ENCODE results near the gene RAB11FIP2. TPM values are rescaled to one million over a fixed set of nuclear protein-coding genes. Genes with fewer than 3 reads are reported as not detected.

The RAB11FIP2 gene
- total RNA-seq, 1 experiment from 2014 or later, result 18.4 TPM

GRCh38 chr10:118020365-118020764 is 26.4 kb downstream of the RAB11FIP2 start:
- Histone ChIP-seq H3K14ac (ENCODE audit: insufficient read depth, low read length) (no peak overlapping the region), H2BK12ac (ENCODE audit: insufficient read length, low read depth, low read length) (no peak overlapping the region), H3K27ac (ENCODE audit: insufficient read length, low read depth, low read length) (no peak overlapping the region), H2BK20ac (ENCODE audit: low read depth, low read length, poor library complexity, severe bottlenecking) (no peak overlapping the region), H3K23me2 (ENCODE audit: insufficient read length, low read depth, low read length, poor library complexity, severe bottlenecking) (no peaks in the 10 kb centered on the region), H3K4me2 (ENCODE audit: insufficient read depth, insufficient read length, low read length) (no peak overlapping the region), H3K79me1 (ENCODE audit: insufficient read depth, low read depth, low read length, poor library complexity, severe bottlenecking) (no peaks in the 10 kb centered on the region), H3K18ac (ENCODE audit: insufficient read length, low read depth, low read length) (no peak overlapping the region), H3K23ac (ENCODE audit: insufficient read length, low read depth, low read length) (no peak overlapping the region), H3K4me1 (ENCODE audit: insufficient read depth, low read length) (peaks cover 6% of the 10 kb centered on the region), H3T11ph (ENCODE audit: low read length) (no peak overlapping the region), H2AFZ (ENCODE audit: low read length) (no peak overlapping the region), H3K9ac (ENCODE audit: extremely low read depth, insufficient read length, low read length) (no peak overlapping the region), H3K79me2 (ENCODE audit: insufficient read depth, low read length) (no peaks in the 10 kb centered on the region), H4K5ac (ENCODE audit: insufficient read length, low read depth, low read length) (no peak overlapping the region), H2BK120ac (ENCODE audit: low read depth, low read length, poor library complexity, severe bottlenecking) (no peak overlapping the region), H2AK5ac (ENCODE audit: insufficient read length, low read length) (no peak overlapping the region), H2BK15ac (ENCODE audit: low read depth, low read length) (no peak overlapping the region), H3K56ac (ENCODE audit: insufficient read length, low read depth, low read length) (no peak overlapping the region), H3K4ac (ENCODE audit: low read depth, low read length) (no peak overlapping the region), H2BK5ac (ENCODE audit: insufficient read length, low read length) (no peak overlapping the region), H4K8ac (replicated peaks; ENCODE audit: insufficient read length, low read depth, low read length) (no peak overlapping the region), H4K91ac (ENCODE audit: insufficient read length, low read depth, low read length) (no peak overlapping the region), H4K20me1 (ENCODE audit: control insufficient read depth, insufficient read depth, insufficient read length) (no peaks in the 10 kb centered on the region), H3K9me3 (ENCODE audit: control insufficient read depth, low read depth, low read length) (no peaks in the 10 kb centered on the region), H3K27me3 (ENCODE audit: insufficient read depth, low read length) (no peaks in the 10 kb centered on the region)
- H3K36me3 Mint-ChIP-seq (ENCODE audit: insufficient read depth in 1 of 3, low read depth in 3 of 3), result no peaks in the 10 kb centered on the region
- no peaks in the 10 kb centered on the region for H3K27me3 Mint-ChIP-seq (ENCODE audit: low read depth)
- H3K27ac Mint-ChIP-seq, result no peak overlapping the region
- DNase-seq, result peak; percentile 62
- WGBS (ENCODE audit: extremely low coverage, insufficient read length, low lambda C conversion rate), result no CpG with 5 or more reads among the region's 3 CpGs
- peak; percentile 31; the same call in 2 of the 3 replicates for TF ChIP-seq CTCF (conservative IDR thresholded peaks at IDR 0.05)
- H3K9me3 Mint-ChIP-seq, result no peaks in the 10 kb centered on the region
- peaks cover 15 to 16% of the 10 kb centered on the region in 2 experiments for H3K4me1 Mint-ChIP-seq
- no peak overlapping the region for H3K4me3 Mint-ChIP-seq
